Gastroesophageal sphincter (tissue), 4 donors: ENCODE data around the gene CNOT2. TPM values are rescaled to one million over a fixed set of nuclear protein-coding genes. Genes with fewer than 3 reads are reported as not detected.

Experiments
- ATAC-seq: fragments of 150-250 bp; one replicate; pipeline ENCODE4 v1.9.1; 2016; ENCODE audit warnings: mild to moderate bottlenecking, moderate library complexity
- H3K27ac ChIP-seq, 4 donors: fragments of 200-600 bp; sonication (generic) in 3 of 4; 1 replicate in 3 of 4; 2 replicates in 1 of 4; pipeline ENCODE4 v1.5.1; 2016 to 2019
- H3K27me3 ChIP-seq: fragments of 200-600 bp; sonication (generic); one replicate; pipeline ENCODE4 v1.5.1; 2019
- H3K36me3 ChIP-seq, 2 donors: fragments of 200-600 bp; sonication (generic); one replicate each; pipeline ENCODE4 v1.5.1; 2019; ENCODE audit warnings: control low read depth in 1 of 2
- H3K4me1 ChIP-seq, 3 donors: fragments of 200-600 bp; sonication (generic); 1 replicate in 2 of 3; 2 replicates in 1 of 3; pipeline ENCODE4 v1.5.1; 2016 to 2019; ENCODE audit warnings: control low read depth in 2 of 3
- H3K4me3 ChIP-seq, 2 donors: fragments of 200-600 bp; sonication (generic); one replicate each; pipeline ENCODE4 v1.5.1; 2019; ENCODE audit warnings: mild to moderate bottlenecking in 1 of 2, moderate library complexity in 1 of 2
- H3K9me3 ChIP-seq, 3 donors: fragments of 200-600 bp; sonication (generic); one replicate each; pipeline ENCODE4 v1.5.1; 2017 to 2019; ENCODE audit warnings: control low read depth in 2 of 3
- CTCF ChIP-seq, 4 experiments: fragments of 200-600 bp in 2 of 4; fragments of 450-650 bp in 2 of 4; sonication (generic) in 1 of 4; IDR thresholded peaks; one replicate each; pipeline ENCODE4 v1.5.1; 2017 to 2019; ENCODE audit warnings: antibody characterized with exemption in 4 of 4, mild to moderate bottlenecking in 2 of 4, moderate library complexity in 2 of 4
- EP300 ChIP-seq: sonication (generic); formaldehyde crosslinking; IDR thresholded peaks from one replicate; pipeline ENCODE4 v1.6.1; 2017; ENCODE audit warnings: antibody characterized with exemption, mild to moderate bottlenecking
- POLR2A ChIP-seq, 2 donors: fragments of 450-650 bp; IDR thresholded peaks; one replicate each; pipeline ENCODE4 v1.6.1; 2017; ENCODE audit warnings: antibody characterized with exemption in 2 of 2, mild to moderate bottlenecking in 2 of 2, moderate library complexity in 1 of 2
- POLR2AphosphoS5 ChIP-seq: sonication (generic); formaldehyde crosslinking; IDR thresholded peaks from one replicate; pipeline ENCODE4 v1.6.1; 2017; ENCODE audit warnings: antibody characterized with exemption
- WGBS, 2 donors: methylation state at CpG; one replicate each; pipeline ENCODE4 v1.1.5; 2018; ENCODE audit warnings: low coverage in 1 of 2; 5-methylcytosine and 5-hydroxymethylcytosine counted together
- total RNA-seq, 4 donors: library from RNA; depleted of rRNA; stranded (reverse); fragments of >200 nt; gene quantifications; one replicate each; pipeline ENCODE4 v1.1.0, GENCODE V29; 2016

CNOT2 gene
- total RNA-seq, 4 donors from 2014 or later: 71.9 to 125 (median 101) TPM

- 80 to 85% methylated on average over 4 of the region's 6 CpGs for WGBS, 2 donors
- H3K27me3 ChIP-seq: no peaks in the 10 kb centered on the region
- ATAC-seq: no peak
- no peak overlapping the region for H3K27ac ChIP-seq
- no peak overlapping the region for H3K4me3 ChIP-seq
- H3K4me1 ChIP-seq: peaks cover 0 to 32% (median 2%) of the 10 kb centered on the region in 3 donors
- TF ChIP-seq POLR2AphosphoS5: no peak
- TF ChIP-seq POLR2A (IDR thresholded peaks at IDR 0.05): no peak
- TF ChIP-seq CTCF (IDR thresholded peaks at IDR 0.05): no peak
- TF ChIP-seq EP300: no peak
- no peaks in the 10 kb centered on the region for H3K36me3 ChIP-seq
- H3K9me3 ChIP-seq: no peaks in the 10 kb centered on the region
Observed at GRCh38 chr12:70264067-70264867, 21.0 kb downstream of the CNOT2 start.

GRCh38 chr12:70265132-70265531 is 21.9 kb downstream of the CNOT2 start:
- no peak overlapping the region for H3K27ac ChIP-seq
- no peak overlapping the region for H3K4me3 ChIP-seq
- WGBS, 2 donors: 93 to 100% methylated on average over 1 of the region's 1 CpG
- no peaks in the 10 kb centered on the region for H3K9me3 ChIP-seq
- TF ChIP-seq POLR2AphosphoS5 (no peak), POLR2A (IDR thresholded peaks at IDR 0.05) (no peak), CTCF (IDR thresholded peaks at IDR 0.05) (no peak), EP300 (no peak)
- no peaks in the 10 kb centered on the region for H3K36me3 ChIP-seq
- H3K27me3 ChIP-seq: no peaks in the 10 kb centered on the region
- no peak for ATAC-seq
- H3K4me1 ChIP-seq: peaks cover 3 to 39% (median 8%) of the 10 kb centered on the region in 3 donors

GRCh38 chr12:70267550-70267949 is 24.3 kb downstream of the CNOT2 start:
- no peak for ATAC-seq
- peaks cover 3 to 62% (median 11%) of the 10 kb centered on the region in 3 donors for H3K4me1 ChIP-seq

GRCh38 chr12:70268972-70269371 is 25.7 kb downstream of the CNOT2 start:
- Histone ChIP-seq H3K9me3 (no peaks in the 10 kb centered on the region), H3K27me3 (no peaks in the 10 kb centered on the region), H3K4me3 (no peak overlapping the region), H3K36me3 (no peaks in the 10 kb centered on the region), H3K4me1 (peaks cover 3 to 72% (median 11%) of the 10 kb centered on the region in 3 donors), H3K27ac (no peak overlapping the region)
- no peak for ATAC-seq
- TF ChIP-seq EP300: no peak
- WGBS, 2 donors: 44 to 64% methylated on average over 1 to 2 of the region's 2 CpGs

More at GRCh38 chr12:70267550-70267949, 24.3 kb downstream of the CNOT2 start:
- Histone ChIP-seq H3K36me3 (no peaks in the 10 kb centered on the region), H3K4me3 (no peak overlapping the region), H3K27me3 (no peaks in the 10 kb centered on the region), H3K9me3 (no peaks in the 10 kb centered on the region), H3K27ac (no peak overlapping the region)
- 50 to 60% methylated on average over 1 of the region's 1 CpG for WGBS, 2 donors
- TF ChIP-seq POLR2A (IDR thresholded peaks at IDR 0.05) (no peak), POLR2AphosphoS5 (no peak), EP300 (no peak), CTCF (IDR thresholded peaks at IDR 0.05) (no peak)

- ATAC-seq: no peak
- Histone ChIP-seq H3K27me3 (no peaks in the 10 kb centered on the region), H3K4me3 (no peak overlapping the region), H3K36me3 (no peaks in the 10 kb centered on the region), H3K9me3 (no peaks in the 10 kb centered on the region), H3K27ac (no peak overlapping the region), H3K4me1 (peaks cover 3 to 71% (median 11%) of the 10 kb centered on the region in 3 donors)
- WGBS, 2 donors: 22 to 45% methylated on average over 1 of the region's 1 CpG
- TF ChIP-seq EP300 (no peak), CTCF (IDR thresholded peaks at IDR 0.05) (no peak), POLR2A (IDR thresholded peaks at IDR 0.05) (no peak), POLR2AphosphoS5 (no peak)
Observed at GRCh38 chr12:70270108-70270507, 26.9 kb downstream of the CNOT2 start.
